Panc1 (cell line): Measurements from ENCODE around the gene CHN1. TPM values are rescaled to one million over a fixed set of nuclear protein-coding genes. Genes with fewer than 3 reads are reported as not detected.

ENCODE experiments used
- ATAC-seq: fragments of 200-7000 bp; cut with Tn5 transposase; 2 replicates; pipeline ENCODE4 v1.9.1; 2020; ENCODE audit warnings: mild to moderate bottlenecking, moderate library complexity
- BruUV-seq: library from RNA; stranded (reverse); fragments of 400-500 nt; replicated peaks from 2 replicates; lab custom pipeline; 2021; lab: Mats Ljungman, UMichigan
- CTCF ChIA-PET: fragments of 300-600 bp; sonication (Branson Sonifier 250); formaldehyde crosslinking; loops from one replicate; lab custom pipeline; 2022; ENCODE audit warnings: antibody characterized with exemption; lab: Charles Lee
- POLR2A ChIA-PET: fragments of 300-600 bp; sonication (Branson Sonifier 250); formaldehyde crosslinking; loops from one replicate; lab custom pipeline; 2022; ENCODE audit warnings: antibody characterized with exemption; lab: Charles Lee
- DNase-seq: peaks from one replicate; pipeline ENCODE4 v3.0.0-alpha.2; 2010; ENCODE audit warnings: low read depth, low spot score
- H3K27ac ChIP-seq: 2 replicates; pipeline ENCODE4 v1.5.1; 2011; ENCODE audit warnings: mild to moderate bottlenecking, low read length, inconsistent platforms
- H3K27me3 ChIP-seq: fragments of 200-500 bp; sonication (Bioruptor generic); 2 replicates; pipeline ENCODE4 v1.6.0; 2014; ENCODE audit warnings: low read length, inconsistent platforms; ENCODE audit not compliant: control insufficient read depth, insufficient read depth
- H3K36me3 ChIP-seq: fragments of 200-500 bp; sonication (Bioruptor generic); 2 replicates; pipeline ENCODE4 v1.5.1; 2014; ENCODE audit warnings: inconsistent platforms, mild to moderate bottlenecking, low read length, moderate library complexity; ENCODE audit not compliant: control insufficient read depth, insufficient read depth
- H3K4me1 ChIP-seq: 2 replicates; pipeline ENCODE4 v1.5.1; 2011; ENCODE audit warnings: inconsistent platforms, mild to moderate bottlenecking, low read length, moderate library complexity; ENCODE audit not compliant: control insufficient read depth, insufficient read depth
- H3K4me3 ChIP-seq, 2 experiments: 2 replicates each; pipeline ENCODE4 v1.5.1; 2011 to 2012; ENCODE audit warnings: low read depth in 2 of 2, low read length in 2 of 2, mild to moderate bottlenecking in 2 of 2, inconsistent platforms in 1 of 2, moderate library complexity in 1 of 2
- H3K9me3 ChIP-seq: fragments of 200-500 bp; sonication (Bioruptor generic); 2 replicates; pipeline ENCODE4 v1.5.1; 2014; ENCODE audit warnings: low read depth, mild to moderate bottlenecking, inconsistent platforms, low read length, moderate library complexity; ENCODE audit not compliant: control insufficient read depth, insufficient read depth
- POLR2AphosphoS5 ChIP-seq: IDR thresholded peaks from 2 replicates; pipeline ENCODE4 v1.6.1; 2012; ENCODE audit warnings: mild to moderate bottlenecking, low read depth, low read length, moderate library complexity
- REST ChIP-seq, 2 experiments: IDR thresholded peaks; 2 replicates each; pipeline ENCODE4 v1.6.1; 2011 to 2012; ENCODE audit warnings: low read depth in 2 of 2, control low read depth in 1 of 2, low read length in 1 of 2, mild to moderate bottlenecking in 1 of 2, moderate library complexity in 1 of 2; ENCODE audit not compliant: insufficient read depth in 1 of 2
- SIN3A ChIP-seq: IDR thresholded peaks from 2 replicates; pipeline ENCODE4 v1.6.1; 2012; ENCODE audit warnings: low read depth, mild to moderate bottlenecking, low read length, moderate library complexity, borderline replicate concordance; ENCODE audit not compliant: insufficient read depth
- TCF7L2 ChIP-seq: IDR thresholded peaks from 2 replicates; pipeline ENCODE4 v1.6.1; 2011; ENCODE audit warnings: mild to moderate bottlenecking, low read depth, low read length, inconsistent platforms
- in situ Hi-C: cut with HindIII; loops from 2 replicates; pipeline ENCODE4 v1.10.0; 2016; ENCODE audit warnings: low sequenced_read_pairs, low pct_unique_long_range_greater_than_20kb
- intact Hi-C: fragments of 100-400 bp; cut with micrococcal nuclease; formaldehyde crosslinking; loops from one replicate; pipeline ENCODE4 v1.10.0; 2022; ENCODE audit not compliant: unreplicated experiment
- total RNA-seq: library from RNA; stranded (reverse); gene quantifications from one replicate; pipeline ENCODE4 v1.2.1, GENCODE V29; 2021; ENCODE audit not compliant: unreplicated experiment
- TF ChIP-seq, protein P1 (sequence below): fragments of 450-650 bp; IDR thresholded peaks from 2 replicates; pipeline ENCODE4 v1.5.1; 2017; ENCODE audit warnings: mild to moderate bottlenecking

Gene CHN1
- total RNA-seq, 1 experiment from 2014 or later: 20.8 TPM

DNA sequence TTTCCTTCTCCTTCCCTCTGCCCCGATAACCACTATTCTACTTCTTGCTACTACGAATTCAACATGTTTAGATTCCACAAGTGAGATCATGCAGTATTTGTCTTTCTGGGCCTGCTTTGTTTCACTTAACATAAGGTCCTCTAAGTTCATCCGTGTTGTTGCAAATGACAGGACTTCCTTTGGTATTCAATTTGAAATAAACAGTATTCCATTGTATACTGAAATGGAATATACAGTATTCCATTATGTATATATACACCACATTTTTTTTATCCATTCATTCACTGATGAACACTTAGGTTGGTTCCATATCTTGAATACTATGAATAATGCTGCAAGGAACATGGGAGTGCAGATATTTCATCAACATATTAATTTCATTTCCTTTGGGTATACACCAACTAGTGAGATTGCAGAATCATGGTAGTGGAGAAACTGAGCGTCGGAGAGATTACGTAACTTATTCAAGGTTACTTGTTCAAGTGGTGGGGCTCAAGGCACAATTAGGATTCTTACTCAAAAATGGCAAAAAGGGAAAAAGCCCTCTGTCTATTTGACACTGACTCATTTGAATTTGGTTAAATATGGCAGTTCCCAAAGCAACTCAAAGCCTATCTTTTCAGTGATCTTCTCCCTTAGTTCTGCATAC, 85.1 kb downstream of the CHN1 start:
- intact Hi-C loops: no loop called here
- H3K27ac ChIP-seq: no peak overlapping the region

DNA sequence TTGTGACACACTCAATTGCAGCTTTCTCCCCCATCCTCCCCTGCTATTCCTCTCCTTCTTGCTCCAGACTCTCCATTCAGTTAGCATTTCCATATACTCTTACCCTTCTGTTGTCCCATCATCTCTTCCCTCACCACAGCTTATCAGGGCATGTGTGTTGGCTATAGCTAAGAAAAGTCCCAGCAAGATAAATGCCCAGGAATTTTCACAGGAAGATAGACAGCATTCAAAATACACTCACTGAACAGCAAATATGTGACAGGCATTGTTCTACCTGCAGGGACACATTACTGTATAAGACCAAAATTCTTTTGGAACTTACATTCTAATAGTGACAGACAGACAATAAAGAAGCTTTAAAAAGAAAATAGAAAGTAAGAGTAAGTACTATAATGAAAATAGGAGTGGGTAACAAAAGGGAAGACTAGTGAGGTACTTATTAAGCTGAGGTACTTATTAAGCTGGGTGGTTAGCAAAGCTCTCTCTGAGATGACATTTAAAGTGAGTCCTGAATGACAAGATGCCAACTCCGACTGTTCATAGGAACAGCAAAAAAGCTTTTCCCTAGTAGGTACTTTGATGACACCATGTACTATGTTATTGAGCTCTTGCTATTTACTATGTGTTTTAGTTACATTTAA, 86.2 kb downstream of the CHN1 start:
- Histone ChIP-seq H3K36me3 (no peaks in the 10 kb centered on the region), H3K4me1 (no peaks in the 10 kb centered on the region), H3K27me3 (no peaks in the 10 kb centered on the region), H3K4me3 (no peak overlapping the region), H3K9me3 (no peaks in the 10 kb centered on the region), H3K27ac (no peak overlapping the region)
- BruUV-seq: no TSS peak
- intact Hi-C loops: no loop called here
- TF ChIP-seq REST (IDR thresholded peaks at IDR 0.05; ENCODE audit: insufficient read depth in 1 of 2, low read depth in 2 of 2, low read length in 1 of 2) (no peak), POLR2AphosphoS5 (no peak)
- CTCF ChIA-PET: no interaction called here
- ATAC-seq: no peak
- POLR2A ChIA-PET: no interaction called here
- DNase-seq: no peak
- in situ Hi-C loops: no loop called here

More for the DNA sequence above, 85.1 kb downstream of the CHN1 start:
- no peaks in the 10 kb centered on the region for H3K9me3 ChIP-seq
- H3K27me3 ChIP-seq: no peaks in the 10 kb centered on the region
- no TSS peak for BruUV-seq
- ChIA-PET CTCF (no interaction called here), POLR2A (no interaction called here)
- in situ Hi-C loops: no loop called here
- no peaks in the 10 kb centered on the region for H3K4me1 ChIP-seq
- no peak for DNase-seq
- no peak for TF ChIP-seq SIN3A
- TF ChIP-seq, protein P1, sequence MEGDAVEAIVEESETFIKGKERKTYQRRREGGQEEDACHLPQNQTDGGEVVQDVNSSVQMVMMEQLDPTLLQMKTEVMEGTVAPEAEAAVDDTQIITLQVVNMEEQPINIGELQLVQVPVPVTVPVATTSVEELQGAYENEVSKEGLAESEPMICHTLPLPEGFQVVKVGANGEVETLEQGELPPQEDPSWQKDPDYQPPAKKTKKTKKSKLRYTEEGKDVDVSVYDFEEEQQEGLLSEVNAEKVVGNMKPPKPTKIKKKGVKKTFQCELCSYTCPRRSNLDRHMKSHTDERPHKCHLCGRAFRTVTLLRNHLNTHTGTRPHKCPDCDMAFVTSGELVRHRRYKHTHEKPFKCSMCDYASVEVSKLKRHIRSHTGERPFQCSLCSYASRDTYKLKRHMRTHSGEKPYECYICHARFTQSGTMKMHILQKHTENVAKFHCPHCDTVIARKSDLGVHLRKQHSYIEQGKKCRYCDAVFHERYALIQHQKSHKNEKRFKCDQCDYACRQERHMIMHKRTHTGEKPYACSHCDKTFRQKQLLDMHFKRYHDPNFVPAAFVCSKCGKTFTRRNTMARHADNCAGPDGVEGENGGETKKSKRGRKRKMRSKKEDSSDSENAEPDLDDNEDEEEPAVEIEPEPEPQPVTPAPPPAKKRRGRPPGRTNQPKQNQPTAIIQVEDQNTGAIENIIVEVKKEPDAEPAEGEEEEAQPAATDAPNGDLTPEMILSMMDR: no peak
- no peak for TF ChIP-seq POLR2AphosphoS5
- no peak for TF ChIP-seq REST (IDR thresholded peaks at IDR 0.05; ENCODE audit: insufficient read depth in 1 of 2, low read depth in 2 of 2, low read length in 1 of 2)
- TF ChIP-seq TCF7L2: no peak
- ATAC-seq: no peak
- no peaks in the 10 kb centered on the region for H3K36me3 ChIP-seq
- H3K4me3 ChIP-seq: no peak overlapping the region
